ENCODE results near the gene DDX10. TPM values are rescaled to one million over a fixed set of nuclear protein-coding genes. Genes with fewer than 3 reads are reported as not detected.

DDX10 gene
- total RNA-seq, 4 donors from 2014 or later = 11.5 to 22.0 (median 14.3) TPM

GRCh38 chr11:108705061-108705460 is 40.2 kb downstream of the DDX10 start:
- Histone ChIP-seq H3K9me3 (peaks cover 0 to 18% (median 11%) of the 10 kb centered on the region in 4 donors), H3K4me3 (no peak overlapping the region), H3K36me3 (peaks cover 23 to 67% (median 40%) of the 10 kb centered on the region in 4 donors), H3K27me3 (no peaks in the 10 kb centered on the region), H3K4me1 (no peaks in the 10 kb centered on the region), H3K27ac (replicated peaks in 1 of 4) (no peak overlapping the region)
- TF ChIP-seq CTCF (IDR thresholded peaks at IDR 0.05) = no peak
- TF ChIP-seq POLR2A (IDR thresholded peaks at IDR 0.05; ENCODE audit: low read depth) = no peak
- intact Hi-C loops (cut with DNase I) = no loop called here
- WGBS = 97% methylated on average over 2 of the region's 2 CpGs
- DNase-seq (ENCODE audit: extremely low spot score) = no peak

GRCh38 chr11:108708173-108708572 is 43.3 kb downstream of the DDX10 start:
- Histone ChIP-seq H3K27me3 (no peaks in the 10 kb centered on the region), H3K36me3 (peaks cover 24 to 77% (median 39%) of the 10 kb centered on the region in 4 donors), H3K4me3 (no peak overlapping the region), H3K27ac (replicated peaks in 1 of 4) (no peak overlapping the region), H3K9me3 (peaks cover 0 to 23% (median 11%) of the 10 kb centered on the region in 4 donors), H3K4me1 (no peaks in the 10 kb centered on the region)
- intact Hi-C loops (cut with DNase I) = no loop called here
- TF ChIP-seq EP300 (IDR thresholded peaks at IDR 0.05) (no peak), POLR2AphosphoS5 (IDR thresholded peaks at IDR 0.05) (no peak), CTCF (IDR thresholded peaks at IDR 0.05) (no peak), POLR2A (IDR thresholded peaks at IDR 0.05; ENCODE audit: low read depth) (no peak)
- DNase-seq (ENCODE audit: extremely low spot score) = no peak

- no peak overlapping the region for H3K4me3 ChIP-seq
- intact Hi-C loops (cut with DNase I) = no loop called here
- peaks cover 0 to 23% (median 11%) of the 10 kb centered on the region in 4 donors for H3K9me3 ChIP-seq
- H3K27me3 ChIP-seq = no peaks in the 10 kb centered on the region
- no peak for DNase-seq (ENCODE audit: extremely low spot score)
- no peaks in the 10 kb centered on the region for H3K4me1 ChIP-seq
- TF ChIP-seq CTCF (IDR thresholded peaks at IDR 0.05) (no peak), EP300 (IDR thresholded peaks at IDR 0.05) (no peak), POLR2AphosphoS5 (IDR thresholded peaks at IDR 0.05) (no peak), POLR2A (IDR thresholded peaks at IDR 0.05; ENCODE audit: low read depth) (no peak)
- no peak overlapping the region for H3K27ac ChIP-seq (replicated peaks in 1 of 4)
- H3K36me3 ChIP-seq = peaks cover 24 to 75% (median 30%) of the 10 kb centered on the region in 4 donors
Measured at GRCh38 chr11:108709741-108710140, 44.9 kb downstream of the DDX10 start.

GRCh38 chr11:108713076-108713790 is 48.4 kb downstream of the DDX10 start:
- TF ChIP-seq EP300 (IDR thresholded peaks at IDR 0.05) (no peak), POLR2AphosphoS5 (IDR thresholded peaks at IDR 0.05) (no peak), POLR2A (IDR thresholded peaks at IDR 0.05; ENCODE audit: low read depth) (no peak), CTCF (IDR thresholded peaks at IDR 0.05) (no peak)
- peaks cover 9 to 61% (median 18%) of the 10 kb centered on the region in 4 donors for H3K36me3 ChIP-seq
- no peak overlapping the region for H3K27ac ChIP-seq (replicated peaks in 1 of 4)
- WGBS = 97% methylated on average over 4 of the region's 4 CpGs
- intact Hi-C loops (cut with DNase I) = no loop called here
- H3K4me1 ChIP-seq = no peaks in the 10 kb centered on the region
- no peak for DNase-seq (ENCODE audit: extremely low spot score)
- no peaks in the 10 kb centered on the region for H3K27me3 ChIP-seq
- H3K4me3 ChIP-seq = no peak overlapping the region
- peaks cover 0 to 15% (median 9%) of the 10 kb centered on the region in 4 donors for H3K9me3 ChIP-seq

- H3K27me3 ChIP-seq = no peaks in the 10 kb centered on the region
- H3K9me3 ChIP-seq = peaks cover 0 to 5% (median 0%) of the 10 kb centered on the region in 4 donors
- intact Hi-C loops (cut with DNase I) = no loop called here
- H3K4me1 ChIP-seq = no peaks in the 10 kb centered on the region
- no peak overlapping the region for H3K27ac ChIP-seq (replicated peaks in 1 of 4)
- DNase-seq (ENCODE audit: extremely low spot score) = no peak
- TF ChIP-seq CTCF (IDR thresholded peaks at IDR 0.05) (no peak), POLR2AphosphoS5 (IDR thresholded peaks at IDR 0.05) (no peak), POLR2A (IDR thresholded peaks at IDR 0.05; ENCODE audit: low read depth) (no peak), EP300 (IDR thresholded peaks at IDR 0.05) (no peak)
- WGBS = 97% methylated on average over 2 of the region's 2 CpGs
- no peak overlapping the region for H3K4me3 ChIP-seq
- H3K36me3 ChIP-seq = peaks cover 0 to 43% (median 10%) of the 10 kb centered on the region in 4 donors
Measured at GRCh38 chr11:108715239-108715638, 50.4 kb downstream of the DDX10 start.
